Measurements from ENCODE around the gene OR10K1.

The OR10K1 gene

DNA sequence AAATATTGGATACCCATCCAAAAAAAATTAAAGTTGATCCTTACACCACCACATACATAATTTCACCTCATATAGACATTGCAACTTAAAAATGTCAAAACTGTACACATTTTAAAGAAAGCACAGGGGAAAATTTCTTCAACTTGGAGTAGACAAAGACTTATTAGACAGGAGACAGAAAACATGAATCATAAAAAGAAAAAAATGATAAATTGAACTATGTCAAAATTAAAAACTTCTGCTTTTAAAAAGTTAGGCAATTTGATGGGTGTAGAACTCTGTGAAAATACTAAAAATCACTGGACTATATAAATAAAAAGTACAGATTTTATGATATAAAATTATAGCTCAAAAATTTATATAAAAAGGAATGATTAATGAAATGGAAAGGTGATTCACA, 4.4 kb upstream of the OR10K1 start:
- Histone ChIP-seq H4K20me1 (ENCODE audit: control insufficient read depth, insufficient read depth, low read depth, low read length) (no peaks in the 10 kb centered on the region), H3K27me3 (ENCODE audit: control insufficient read depth, low read length) (no peaks in the 10 kb centered on the region; the same call in 1 of the 2 replicates)
- no peak for TF ChIP-seq EZH2phosphoT487 (IDR thresholded peaks at IDR 0.05; ENCODE audit: borderline replicate concordance, low read length)
- no peak for TF ChIP-seq CTCF (IDR thresholded peaks at IDR 0.05; ENCODE audit: low read depth, low read length, poor library complexity, severe bottlenecking)

DNA sequence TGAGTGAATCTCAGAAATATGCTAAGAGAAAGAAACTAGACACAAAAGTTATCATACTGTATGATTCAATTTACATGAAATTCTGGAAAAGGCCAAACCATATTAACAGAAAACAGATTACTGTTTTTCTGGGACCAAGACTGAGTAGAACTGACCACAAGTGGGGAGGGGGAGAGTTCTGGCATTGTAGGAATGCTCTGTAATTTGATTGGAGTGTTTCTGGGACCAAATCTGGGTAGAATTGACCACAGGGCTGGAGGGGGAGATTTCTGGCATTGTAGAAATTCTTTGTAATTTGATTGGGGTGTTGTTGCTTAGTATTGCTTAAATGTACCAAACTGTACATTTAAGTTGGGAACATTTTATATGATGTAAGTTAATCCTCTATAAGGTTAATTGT, 3.4 kb upstream of the OR10K1 start:
- Histone ChIP-seq H3K4me2 (ENCODE audit: low read length) (no peak overlapping the region), H3K79me2 (ENCODE audit: control insufficient read depth, low read length) (no peaks in the 10 kb centered on the region), H3K4me1 (ENCODE audit: control insufficient read depth, low read length) (no peaks in the 10 kb centered on the region), H3F3A (ENCODE audit: control insufficient read depth, insufficient read depth) (no peaks in the 10 kb centered on the region), H4K20me1 (ENCODE audit: control insufficient read depth, insufficient read depth, low read depth, low read length) (no peaks in the 10 kb centered on the region), H3K27me3 (ENCODE audit: control insufficient read depth, low read length) (no peaks in the 10 kb centered on the region; the same call in none of the 2 replicates), H3K27ac (ENCODE audit: low read depth, low read length) (no peak overlapping the region), H3K36me3 (ENCODE audit: control insufficient read depth, low read length) (no peaks in the 10 kb centered on the region), H3K4me3 (ENCODE audit: low read length) (no peak overlapping the region), H3K9me2 (replicated peaks; ENCODE audit: control insufficient read depth, low read length) (no peaks in the 10 kb centered on the region), H3K9me3 (ENCODE audit: control insufficient read depth, insufficient read depth, low read length) (no peaks in the 10 kb centered on the region)
- TF ChIP-seq EZH2phosphoT487 (IDR thresholded peaks at IDR 0.05; ENCODE audit: borderline replicate concordance, low read length): no peak
- TF ChIP-seq CTCF (IDR thresholded peaks at IDR 0.05; ENCODE audit: low read depth, low read length, poor library complexity, severe bottlenecking): no peak

More for the DNA sequence above, 4.4 kb upstream of the OR10K1 start:
- no peak overlapping the region for H3K4me3 ChIP-seq (ENCODE audit: low read length)
- no peaks in the 10 kb centered on the region for H3K36me3 ChIP-seq (ENCODE audit: control insufficient read depth, low read length)
- no peaks in the 10 kb centered on the region for H3K9me2 ChIP-seq (replicated peaks; ENCODE audit: control insufficient read depth, low read length)
- no peaks in the 10 kb centered on the region for H3K4me1 ChIP-seq (ENCODE audit: control insufficient read depth, low read length)
- H3K27ac ChIP-seq (ENCODE audit: low read depth, low read length): no peak overlapping the region
- H3K79me2 ChIP-seq (ENCODE audit: control insufficient read depth, low read length): no peaks in the 10 kb centered on the region
- no peak overlapping the region for H3K4me2 ChIP-seq (ENCODE audit: low read length)
- no peaks in the 10 kb centered on the region for H3K9me3 ChIP-seq (ENCODE audit: control insufficient read depth, insufficient read depth, low read length)
- H3F3A ChIP-seq (ENCODE audit: control insufficient read depth, insufficient read depth): no peaks in the 10 kb centered on the region

GRCh38 chr1:158471920-158472319, 10.3 kb downstream of the OR10K1 start, which contains the start of gene OR10R2:
OR10R2 (plus strand) TSS chr1:158472220; CDS start chr1:158472326, 106 bp downstream.
- H3K9me2 ChIP-seq (replicated peaks; ENCODE audit: control insufficient read depth, low read length): no peaks in the 10 kb centered on the region
- no peaks in the 10 kb centered on the region for H3F3A ChIP-seq (ENCODE audit: control insufficient read depth, insufficient read depth)
- no peaks in the 10 kb centered on the region for H3K79me2 ChIP-seq (ENCODE audit: control insufficient read depth, low read length)
- TF ChIP-seq CTCF (IDR thresholded peaks at IDR 0.05; ENCODE audit: low read depth, low read length, poor library complexity, severe bottlenecking) (no peak), EZH2phosphoT487 (IDR thresholded peaks at IDR 0.05; ENCODE audit: borderline replicate concordance, low read length) (no peak)
- no peak within 1 kb of the TSS for H3K4me2 ChIP-seq (ENCODE audit: low read length)
- no peak within 1 kb of the TSS for H3K4me3 ChIP-seq (ENCODE audit: low read length)
- no peaks in the 10 kb centered on the region; the same call in 1 of the 2 replicates for H3K27me3 ChIP-seq (ENCODE audit: control insufficient read depth, low read length)
- no peak within 1 kb of the TSS for H3K27ac ChIP-seq (ENCODE audit: low read depth, low read length)
- no peaks in the 10 kb centered on the region for H3K9me3 ChIP-seq (ENCODE audit: control insufficient read depth, insufficient read depth, low read length)
- H3K4me1 ChIP-seq (ENCODE audit: control insufficient read depth, low read length): no peaks in the 10 kb centered on the region
- H3K36me3 ChIP-seq (ENCODE audit: control insufficient read depth, low read length): no peaks in the 10 kb centered on the region
- no peaks in the 10 kb centered on the region for H4K20me1 ChIP-seq (ENCODE audit: control insufficient read depth, insufficient read depth, low read depth, low read length)

Data from DOHH2 (cell line).